Measurements from ENCODE around the gene CAMSAP3.

GRCh38 chr19:7545904-7546303 lies 49.8 kb upstream of the CAMSAP3 start:
- TF ChIP-seq EZH2 (IDR thresholded peaks at IDR 0.05; ENCODE audit: borderline replicate concordance, low read depth, low read length, severe bottlenecking) = no peak
- no peak for TF ChIP-seq CTCF (IDR thresholded peaks at IDR 0.05; ENCODE audit: borderline replicate concordance, extremely low read depth, low read length, poor library complexity, severe bottlenecking)

All from DND-41 (cell line).